Gastrocnemius medialis (tissue), 4 donors: ENCODE results near the gene SCGB3A2.

ENCODE experiments used
- POLR2A ChIP-seq, 2 donors: fragments of 450-650 bp; IDR thresholded peaks; one replicate each; pipeline ENCODE4 v1.6.1; 2017; ENCODE audit warnings: antibody characterized with exemption in 2 of 2, mild to moderate bottlenecking in 2 of 2, moderate library complexity in 2 of 2
- TF ChIP-seq, protein P1 (sequence below), 5 experiments: fragments of 450-650 bp in 3 of 5; fragments of 200-600 bp in 2 of 5; sonication (generic) in 2 of 5; IDR thresholded peaks in 4 of 5; conservative IDR thresholded peaks in 1 of 5; 1 replicate in 4 of 5; 2 replicates in 1 of 5; pipeline ENCODE4 v1.5.1; 2016 to 2019; ENCODE audit warnings: antibody characterized with exemption in 5 of 5, mild to moderate bottlenecking in 3 of 5, moderate library complexity in 3 of 5

DNA sequence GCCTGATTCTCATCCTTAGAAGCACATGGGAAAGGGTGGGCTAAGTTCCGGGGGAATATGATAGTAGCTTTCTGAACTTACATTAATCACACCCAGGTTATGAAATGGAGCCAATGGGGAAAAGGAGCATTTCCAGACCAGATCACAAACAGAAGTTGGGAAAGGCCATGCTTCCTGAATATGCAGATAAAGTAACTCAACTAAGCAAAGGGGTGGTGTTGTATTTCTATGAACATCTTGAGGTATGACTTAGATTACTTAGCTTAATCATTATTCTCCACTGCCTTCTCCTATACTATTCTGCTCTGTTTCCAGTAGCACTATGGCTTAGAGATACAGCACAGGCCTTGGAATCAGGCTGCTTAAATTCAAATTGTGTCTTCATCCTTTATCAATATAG is 17.4 kb downstream of the SCGB3A2 start:
- TF ChIP-seq, protein P1, sequence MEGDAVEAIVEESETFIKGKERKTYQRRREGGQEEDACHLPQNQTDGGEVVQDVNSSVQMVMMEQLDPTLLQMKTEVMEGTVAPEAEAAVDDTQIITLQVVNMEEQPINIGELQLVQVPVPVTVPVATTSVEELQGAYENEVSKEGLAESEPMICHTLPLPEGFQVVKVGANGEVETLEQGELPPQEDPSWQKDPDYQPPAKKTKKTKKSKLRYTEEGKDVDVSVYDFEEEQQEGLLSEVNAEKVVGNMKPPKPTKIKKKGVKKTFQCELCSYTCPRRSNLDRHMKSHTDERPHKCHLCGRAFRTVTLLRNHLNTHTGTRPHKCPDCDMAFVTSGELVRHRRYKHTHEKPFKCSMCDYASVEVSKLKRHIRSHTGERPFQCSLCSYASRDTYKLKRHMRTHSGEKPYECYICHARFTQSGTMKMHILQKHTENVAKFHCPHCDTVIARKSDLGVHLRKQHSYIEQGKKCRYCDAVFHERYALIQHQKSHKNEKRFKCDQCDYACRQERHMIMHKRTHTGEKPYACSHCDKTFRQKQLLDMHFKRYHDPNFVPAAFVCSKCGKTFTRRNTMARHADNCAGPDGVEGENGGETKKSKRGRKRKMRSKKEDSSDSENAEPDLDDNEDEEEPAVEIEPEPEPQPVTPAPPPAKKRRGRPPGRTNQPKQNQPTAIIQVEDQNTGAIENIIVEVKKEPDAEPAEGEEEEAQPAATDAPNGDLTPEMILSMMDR (IDR thresholded peaks at IDR 0.05 in 4 of 5, conservative IDR thresholded peaks at IDR 0.05 in 1 of 5) = no peak
- no peak for TF ChIP-seq POLR2A (IDR thresholded peaks at IDR 0.05)
